ENCODE results near the gene CAPN15. TPM values are rescaled to one million over a fixed set of nuclear protein-coding genes. Genes with fewer than 3 reads are reported as not detected.

Gene CAPN15
- polyA plus RNA-seq, 2 donors: 28.4 to 47.6 TPM

DNA sequence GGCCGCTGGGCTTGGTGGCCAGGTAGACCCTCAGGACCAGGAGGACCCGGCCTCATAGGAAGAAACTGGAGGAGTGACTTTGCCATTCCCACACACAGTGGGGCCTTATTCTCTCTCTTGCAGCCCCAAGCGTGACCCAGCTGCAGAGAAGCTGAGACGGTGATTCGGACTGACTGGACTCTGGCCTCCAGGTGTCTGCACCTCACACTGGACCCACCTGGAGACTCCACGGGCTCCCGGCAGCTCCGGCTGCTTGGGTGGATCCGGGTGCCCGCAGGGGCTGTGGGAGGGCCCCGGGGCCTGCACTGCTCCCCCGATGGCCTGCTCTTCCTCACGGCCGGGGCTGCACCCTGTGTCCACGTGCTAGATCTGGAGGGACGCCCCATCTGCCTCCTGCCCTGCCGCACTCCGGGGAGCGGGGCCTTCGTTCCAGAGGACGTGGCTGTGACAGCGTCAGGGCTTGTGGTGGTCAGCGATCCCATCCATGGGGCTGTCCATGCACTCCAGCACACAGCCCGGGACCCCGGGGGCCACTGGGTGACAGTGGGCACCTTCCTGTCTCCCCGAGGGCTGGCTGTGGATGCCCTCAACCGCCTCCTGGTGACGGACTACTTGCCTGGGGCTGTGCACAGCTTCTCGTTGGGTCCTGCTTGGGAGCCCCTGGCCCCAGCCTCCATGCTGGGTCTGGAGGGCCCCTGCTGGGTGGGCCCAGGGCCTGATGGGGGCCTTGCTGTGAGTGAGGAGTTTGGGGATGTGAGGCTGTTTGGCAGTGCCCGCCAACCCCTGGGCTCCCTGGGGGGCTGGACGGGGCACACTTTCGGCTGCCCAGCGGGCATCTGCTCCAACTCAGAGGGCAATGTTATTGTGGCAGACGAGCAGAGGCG is 40.1 kb downstream of the CAPN15 start:
- Histone ChIP-seq H3K27me3 (ENCODE audit: control insufficient read depth in 1 of 2, insufficient read depth in 2 of 2, low read length in 2 of 2) (no peaks in the 10 kb centered on the region), H3K4me3 (ENCODE audit: low read depth in 1 of 2, low read length in 2 of 2) (no peak overlapping the region), H3K4me1 (ENCODE audit: control insufficient read depth in 2 of 2, insufficient read depth in 2 of 2, low read length in 1 of 2) (peaks cover 8 to 35% of the 10 kb centered on the region in 2 donors), H3K9me3 (ENCODE audit: control insufficient read depth in 2 of 2, insufficient read depth in 1 of 2, low read depth in 1 of 2, low read length in 1 of 2) (peaks cover 0 to 2% of the 10 kb centered on the region in 2 donors), H3K36me3 (ENCODE audit: control insufficient read depth in 2 of 2, insufficient read depth in 2 of 2, low read length in 1 of 2) (peaks cover 0 to 2% of the 10 kb centered on the region in 2 donors), H3K27ac (ENCODE audit: low read depth in 2 of 2, low read length in 1 of 2) (peak overlapping the region in 1 of 2 donors; percentile 3)
- 88 to 91% methylated on average over 35 of the region's 35 CpGs for WGBS, 2 donors

DNA sequence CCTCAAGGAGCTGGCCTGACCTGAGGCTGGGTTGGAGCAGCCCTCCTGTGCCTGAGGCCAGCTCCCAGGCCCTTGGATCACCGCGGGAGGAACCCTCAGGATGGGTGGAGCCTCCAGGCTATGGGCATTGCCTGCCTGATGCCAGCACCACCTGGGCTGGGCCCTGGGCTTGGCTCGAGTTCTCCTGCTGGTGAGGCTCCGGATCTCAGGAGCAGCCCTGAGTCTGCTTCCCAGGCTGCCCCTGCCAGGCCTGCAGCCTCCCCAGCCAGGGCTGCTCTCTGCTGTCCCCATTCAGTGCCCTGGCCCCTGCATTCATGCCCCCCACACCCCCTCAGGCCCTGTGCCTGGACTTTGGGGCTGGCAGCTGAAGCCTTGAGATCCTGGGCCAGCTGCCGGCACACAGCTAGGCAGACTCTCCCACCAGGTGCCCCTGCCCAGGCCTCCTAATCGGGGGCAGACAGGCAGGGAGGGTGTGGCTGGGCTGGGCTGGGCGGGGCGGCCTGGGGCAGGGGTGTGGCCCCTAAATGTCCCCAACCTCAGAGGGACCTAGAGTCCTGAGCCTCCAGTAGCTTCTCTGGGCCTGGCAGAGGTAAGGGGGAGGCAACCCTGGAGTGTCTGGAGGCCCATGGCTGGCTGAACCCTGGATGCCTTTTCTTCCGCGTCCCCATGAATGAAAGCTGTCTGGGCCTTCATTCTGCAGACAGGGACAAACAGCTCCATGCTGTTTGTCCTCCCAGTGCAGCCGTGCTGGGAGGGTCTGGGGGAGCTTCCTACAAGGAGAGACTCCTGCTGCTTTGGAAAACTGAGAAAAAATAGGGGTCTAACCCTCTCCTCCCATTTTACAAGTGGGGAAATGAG is 41.1 kb downstream of the CAPN15 start:
- 54 to 57% methylated on average over 11 of the region's 11 CpGs for WGBS, 2 donors
- no peak overlapping the region for H3K4me3 ChIP-seq (ENCODE audit: low read depth in 1 of 2, low read length in 2 of 2)
- peaks cover 0 to 3% of the 10 kb centered on the region in 2 donors for H3K36me3 ChIP-seq (ENCODE audit: control insufficient read depth in 2 of 2, insufficient read depth in 2 of 2, low read length in 1 of 2)
- peaks cover 0 to 2% of the 10 kb centered on the region in 2 donors for H3K9me3 ChIP-seq (ENCODE audit: control insufficient read depth in 2 of 2, insufficient read depth in 1 of 2, low read depth in 1 of 2, low read length in 1 of 2)
- peaks cover 8 to 35% of the 10 kb centered on the region in 2 donors for H3K4me1 ChIP-seq (ENCODE audit: control insufficient read depth in 2 of 2, insufficient read depth in 2 of 2, low read length in 1 of 2)
- H3K27ac ChIP-seq (ENCODE audit: low read depth in 2 of 2, low read length in 1 of 2): peak overlapping the region in 1 of 2 donors; percentile 8
- H3K27me3 ChIP-seq (ENCODE audit: control insufficient read depth in 1 of 2, insufficient read depth in 2 of 2, low read length in 2 of 2): no peaks in the 10 kb centered on the region

DNA sequence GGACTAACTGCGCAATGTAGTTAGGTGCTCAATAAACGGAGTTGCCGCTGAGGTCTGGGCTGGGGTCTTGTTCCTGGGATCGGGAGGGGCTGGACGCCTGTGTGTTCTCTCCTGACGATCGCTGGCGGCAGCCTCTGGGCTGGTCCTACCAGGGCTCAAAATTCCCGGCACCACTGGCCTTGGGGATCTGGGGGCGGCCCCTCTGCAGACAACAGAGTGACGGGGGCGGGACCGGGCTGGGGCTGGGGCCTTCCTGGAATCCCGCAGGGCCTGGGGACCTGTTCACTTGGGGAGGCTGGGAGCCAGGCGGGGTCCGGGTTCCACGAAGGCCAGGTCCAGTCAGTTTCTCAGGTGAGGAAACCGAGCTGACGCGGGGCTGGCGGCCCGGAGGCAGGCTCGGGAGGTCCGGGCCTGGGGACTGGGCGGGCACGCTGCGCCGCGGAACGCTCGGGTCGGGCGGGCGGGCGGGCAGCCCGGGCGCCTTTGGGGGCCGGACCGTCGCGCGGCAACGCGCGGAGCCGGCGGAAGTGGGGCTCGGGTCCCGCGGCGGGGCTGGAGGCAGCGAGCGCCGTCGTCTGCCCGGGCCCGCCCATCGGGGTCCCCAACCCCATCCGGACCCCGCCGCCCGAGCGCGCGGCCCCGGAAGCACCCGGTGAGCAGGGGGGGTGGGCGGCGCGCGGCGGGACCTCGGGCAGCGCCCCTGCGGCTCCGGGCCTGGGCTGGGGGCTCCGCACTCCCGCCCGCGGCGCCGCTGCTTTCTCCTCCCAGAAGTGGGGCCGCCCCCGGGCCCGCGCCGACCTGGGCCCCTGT is 42.1 kb downstream of the CAPN15 start, which contains the start of gene PIGQ:
Gene PIGQ (plus strand): TSS at position 524 of the 810 bp plus-strand sequence. CDS start 4,107 bp downstream, outside the sequence.
- H3K27ac ChIP-seq (ENCODE audit: low read depth in 2 of 2, low read length in 1 of 2): peak within 1 kb of the TSS; percentile 34 to 36
- H3K4me1 ChIP-seq (ENCODE audit: control insufficient read depth in 2 of 2, insufficient read depth in 2 of 2, low read length in 1 of 2): peaks cover 8 to 35% of the 10 kb centered on the region in 2 donors
- H3K9me3 ChIP-seq (ENCODE audit: control insufficient read depth in 2 of 2, insufficient read depth in 1 of 2, low read depth in 1 of 2, low read length in 1 of 2): peaks cover 0 to 2% of the 10 kb centered on the region in 2 donors
- peaks cover 0 to 11% of the 10 kb centered on the region in 2 donors for H3K36me3 ChIP-seq (ENCODE audit: control insufficient read depth in 2 of 2, insufficient read depth in 2 of 2, low read length in 1 of 2)
- peak within 1 kb of the TSS; percentile 81 to 84 for H3K4me3 ChIP-seq (ENCODE audit: low read depth in 1 of 2, low read length in 2 of 2)
- H3K27me3 ChIP-seq (ENCODE audit: control insufficient read depth in 1 of 2, insufficient read depth in 2 of 2, low read length in 2 of 2): no peaks in the 10 kb centered on the region
- WGBS, 2 donors: 2% methylated on average over 39 to 87 of the region's 87 CpGs

DNA sequence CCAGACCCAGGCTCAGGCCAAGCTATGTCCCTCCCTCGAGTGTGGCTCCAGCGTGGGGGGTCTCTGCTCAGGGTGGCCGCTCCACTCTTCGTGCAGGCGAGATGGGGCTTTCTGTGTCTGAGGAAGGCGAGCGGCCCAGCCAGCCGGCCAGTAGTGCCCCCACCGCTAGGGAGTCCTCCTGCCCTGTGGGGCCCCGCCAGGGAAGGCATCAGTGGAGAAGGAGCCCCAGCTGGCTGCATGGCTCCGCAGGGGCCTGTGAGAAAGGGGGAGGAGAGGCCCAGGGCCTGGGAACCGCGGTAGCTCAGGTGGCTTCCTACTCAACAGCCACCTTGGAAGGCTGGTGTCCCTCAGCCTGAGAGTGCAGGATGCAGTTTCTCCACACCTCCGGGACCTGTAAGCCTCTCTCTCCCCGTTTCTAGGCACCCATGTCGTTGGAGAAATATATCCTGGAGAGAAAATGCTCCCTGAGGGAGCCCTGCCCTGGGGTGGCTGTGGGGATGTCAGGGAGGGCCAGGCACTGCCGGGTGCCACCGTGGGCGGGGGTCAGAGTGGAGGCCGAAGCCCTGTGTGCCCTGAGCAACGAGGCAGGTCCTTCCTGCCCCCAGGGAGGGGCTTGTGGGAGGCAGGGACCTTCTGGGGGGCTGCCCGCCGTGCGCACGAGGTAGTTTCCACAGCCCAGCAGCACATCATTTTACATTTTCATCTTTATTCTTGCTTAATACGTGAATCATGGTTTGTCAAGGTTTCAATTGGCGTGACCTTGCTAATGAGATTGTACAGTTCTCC is 45.5 kb downstream of the CAPN15 start:
- H3K27ac ChIP-seq (ENCODE audit: low read depth in 2 of 2, low read length in 1 of 2): no peak overlapping the region
- no peaks in the 10 kb centered on the region for H3K27me3 ChIP-seq (ENCODE audit: control insufficient read depth in 1 of 2, insufficient read depth in 2 of 2, low read length in 2 of 2)
- H3K4me3 ChIP-seq (ENCODE audit: low read depth in 1 of 2, low read length in 2 of 2): no peak overlapping the region
- H3K4me1 ChIP-seq (ENCODE audit: control insufficient read depth in 2 of 2, insufficient read depth in 2 of 2, low read length in 1 of 2): peaks cover 5 to 16% of the 10 kb centered on the region in 2 donors
- WGBS, 2 donors: 82 to 88% methylated on average over 25 to 27 of the region's 27 CpGs
- H3K9me3 ChIP-seq (ENCODE audit: control insufficient read depth in 2 of 2, insufficient read depth in 1 of 2, low read depth in 1 of 2, low read length in 1 of 2): no peaks in the 10 kb centered on the region
- H3K36me3 ChIP-seq (ENCODE audit: control insufficient read depth in 2 of 2, insufficient read depth in 2 of 2, low read length in 1 of 2): peaks cover 0 to 25% of the 10 kb centered on the region in 2 donors

DNA sequence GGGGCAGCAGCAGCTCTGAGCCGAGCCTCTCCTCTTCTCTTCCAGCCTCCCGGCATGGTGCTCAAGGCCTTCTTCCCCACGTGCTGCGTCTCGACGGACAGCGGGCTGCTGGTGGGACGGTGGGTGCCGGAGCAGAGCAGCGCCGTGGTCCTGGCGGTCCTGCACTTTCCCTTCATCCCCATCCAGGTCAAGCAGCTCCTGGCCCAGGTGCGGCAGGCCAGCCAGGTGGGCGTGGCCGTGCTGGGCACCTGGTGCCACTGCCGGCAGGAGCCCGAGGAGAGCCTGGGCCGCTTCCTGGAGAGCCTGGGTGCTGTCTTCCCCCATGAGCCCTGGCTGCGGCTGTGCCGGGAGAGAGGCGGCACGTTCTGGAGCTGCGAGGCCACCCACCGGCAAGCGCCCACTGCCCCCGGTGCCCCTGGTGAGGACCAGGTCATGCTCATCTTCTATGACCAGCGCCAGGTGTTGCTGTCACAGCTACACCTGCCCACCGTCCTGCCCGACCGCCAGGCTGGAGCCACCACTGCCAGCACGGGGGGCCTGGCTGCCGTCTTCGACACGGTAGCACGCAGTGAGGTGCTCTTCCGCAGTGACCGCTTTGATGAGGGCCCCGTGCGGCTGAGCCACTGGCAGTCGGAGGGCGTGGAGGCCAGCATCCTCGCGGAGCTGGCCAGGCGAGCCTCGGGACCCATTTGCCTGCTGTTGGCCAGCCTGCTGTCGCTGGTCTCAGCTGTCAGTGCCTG is 46.7 kb downstream of the CAPN15 start:
- Histone ChIP-seq H3K4me1 (ENCODE audit: control insufficient read depth in 2 of 2, insufficient read depth in 2 of 2, low read length in 1 of 2) (peaks cover 0 to 10% of the 10 kb centered on the region in 2 donors), H3K4me3 (ENCODE audit: low read depth in 1 of 2, low read length in 2 of 2) (no peak overlapping the region), H3K27me3 (ENCODE audit: control insufficient read depth in 1 of 2, insufficient read depth in 2 of 2, low read length in 2 of 2) (no peaks in the 10 kb centered on the region), H3K9me3 (ENCODE audit: control insufficient read depth in 2 of 2, insufficient read depth in 1 of 2, low read depth in 1 of 2, low read length in 1 of 2) (no peaks in the 10 kb centered on the region), H3K36me3 (ENCODE audit: control insufficient read depth in 2 of 2, insufficient read depth in 2 of 2, low read length in 1 of 2) (peaks cover 0 to 25% of the 10 kb centered on the region in 2 donors), H3K27ac (ENCODE audit: low read depth in 2 of 2, low read length in 1 of 2) (no peak overlapping the region)
- 94 to 95% methylated on average over 42 to 46 of the region's 46 CpGs for WGBS, 2 donors

DNA sequence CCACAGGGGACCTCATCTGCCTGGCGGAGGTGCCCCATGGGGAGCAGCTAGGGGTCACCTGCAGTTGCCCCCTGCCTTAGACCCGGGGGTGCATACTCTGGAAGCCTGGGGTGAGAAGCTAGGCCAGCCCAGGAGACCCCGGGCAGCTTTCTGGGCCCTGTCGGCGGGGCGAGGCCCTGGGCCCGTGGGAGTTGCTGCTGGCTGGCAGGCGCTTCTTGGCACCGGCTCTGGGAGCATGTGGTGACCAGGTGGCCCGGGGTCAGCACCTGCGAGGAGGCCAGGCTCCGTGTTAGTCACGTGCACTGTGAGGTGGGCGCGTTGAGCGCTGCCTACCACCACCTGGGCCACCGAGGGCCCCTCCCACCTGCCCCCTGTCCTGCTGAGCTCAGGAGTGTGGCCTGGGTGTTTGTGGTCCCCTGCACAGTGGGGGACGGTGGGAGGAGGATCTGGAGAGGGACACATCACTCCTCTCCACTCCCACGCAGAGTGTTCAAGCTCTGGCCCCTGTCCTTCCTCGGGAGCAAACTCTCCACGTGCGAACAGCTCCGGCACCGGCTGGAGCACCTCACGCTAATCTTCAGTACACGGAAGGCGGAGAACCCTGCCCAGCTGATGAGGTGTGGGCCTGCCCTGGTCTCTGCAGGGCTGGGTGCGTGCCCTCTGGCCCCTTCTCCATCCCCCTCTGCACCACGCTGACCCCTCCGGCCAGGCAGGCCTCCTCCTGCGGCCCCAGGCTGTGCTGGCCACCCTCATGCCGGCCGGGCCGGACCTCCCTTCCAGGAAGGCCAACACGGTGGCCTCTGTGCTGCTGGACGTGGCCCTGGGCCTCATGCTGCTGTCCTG is 48.1 kb downstream of the CAPN15 start:
- H3K36me3 ChIP-seq (ENCODE audit: control insufficient read depth in 2 of 2, insufficient read depth in 2 of 2, low read length in 1 of 2): peaks cover 0 to 25% of the 10 kb centered on the region in 2 donors
- peaks cover 0 to 8% of the 10 kb centered on the region in 2 donors for H3K4me1 ChIP-seq (ENCODE audit: control insufficient read depth in 2 of 2, insufficient read depth in 2 of 2, low read length in 1 of 2)
- WGBS, 2 donors: 87 to 91% methylated on average over 36 of the region's 36 CpGs

DNA sequence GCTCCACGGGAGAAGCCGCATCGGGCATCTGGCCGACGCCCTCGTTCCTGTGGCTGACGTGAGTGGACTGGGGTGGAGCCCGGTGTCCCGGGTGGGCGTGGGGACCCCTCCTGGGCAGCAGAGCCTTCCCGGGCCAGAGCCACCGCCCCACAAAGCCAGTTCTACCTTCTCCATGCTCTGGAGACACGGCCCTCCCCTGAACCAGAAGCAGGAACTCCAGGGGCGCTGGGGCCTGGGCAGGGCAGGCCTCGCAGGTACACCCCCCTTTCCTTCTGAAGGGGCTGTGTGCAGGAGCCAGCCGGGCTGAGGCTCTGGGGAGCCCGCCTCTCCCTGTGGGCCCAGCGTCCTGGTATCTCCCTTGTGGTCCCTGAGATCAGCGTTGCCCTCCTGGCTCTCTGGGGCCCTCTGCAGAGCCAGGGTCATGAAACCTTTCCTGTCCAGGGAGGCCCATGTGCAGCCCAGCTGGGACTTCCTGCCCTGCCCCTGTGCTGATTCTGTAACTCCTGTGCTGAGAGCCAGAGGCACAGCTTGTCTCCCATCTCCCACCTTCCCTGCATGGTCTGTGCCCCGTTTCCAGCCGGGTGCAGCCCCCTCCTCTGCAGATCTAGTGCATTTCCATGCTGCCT is 48.8 kb downstream of the CAPN15 start:
- Histone ChIP-seq H3K9me3 (ENCODE audit: control insufficient read depth in 2 of 2, insufficient read depth in 1 of 2, low read depth in 1 of 2, low read length in 1 of 2) (no peaks in the 10 kb centered on the region), H3K4me1 (ENCODE audit: control insufficient read depth in 2 of 2, insufficient read depth in 2 of 2, low read length in 1 of 2) (peaks cover 0 to 3% of the 10 kb centered on the region in 2 donors), H3K36me3 (ENCODE audit: control insufficient read depth in 2 of 2, insufficient read depth in 2 of 2, low read length in 1 of 2) (peaks cover 0 to 25% of the 10 kb centered on the region in 2 donors), H3K27me3 (ENCODE audit: control insufficient read depth in 1 of 2, insufficient read depth in 2 of 2, low read length in 2 of 2) (no peaks in the 10 kb centered on the region), H3K4me3 (ENCODE audit: low read depth in 1 of 2, low read length in 2 of 2) (no peak overlapping the region), H3K27ac (ENCODE audit: low read depth in 2 of 2, low read length in 1 of 2) (no peak overlapping the region)
- 78 to 82% methylated on average over 20 to 21 of the region's 21 CpGs for WGBS, 2 donors

More for the DNA sequence above, 48.1 kb downstream of the CAPN15 start:
- Histone ChIP-seq H3K27me3 (ENCODE audit: control insufficient read depth in 1 of 2, insufficient read depth in 2 of 2, low read length in 2 of 2) (no peaks in the 10 kb centered on the region), H3K4me3 (ENCODE audit: low read depth in 1 of 2, low read length in 2 of 2) (no peak overlapping the region), H3K27ac (ENCODE audit: low read depth in 2 of 2, low read length in 1 of 2) (no peak overlapping the region), H3K9me3 (ENCODE audit: control insufficient read depth in 2 of 2, insufficient read depth in 1 of 2, low read depth in 1 of 2, low read length in 1 of 2) (no peaks in the 10 kb centered on the region)

Data from esophagus (tissue), 2 donors.